IMR-90 (cell line): ENCODE data around the gene VPS37C. TPM values are rescaled to one million over a fixed set of nuclear protein-coding genes. Genes with fewer than 3 reads are reported as not detected.
A peak's percentile ranks its signal among the peaks of the same experiment; 100 is the strongest.

ENCODE experiments used
- ATAC-seq: fragments of 200-7000 bp; cut with Tn5 transposase; 2 replicates; pipeline ENCODE4 v1.9.1; 2020; ENCODE audit warnings: low read depth, mild to moderate bottlenecking, moderate library complexity
- BruUV-seq: library from RNA; stranded (reverse); fragments of 400-500 nt; replicated peaks from 2 replicates; lab custom pipeline; 2021; lab: Mats Ljungman, UMichigan
- CTCF ChIA-PET: fragments of 300-600 bp; formaldehyde crosslinking; extraction: SDS; loops from one replicate; lab custom pipeline; 2021; ENCODE audit warnings: antibody characterized with exemption; lab: Yijun Ruan, JAX
- POLR2A ChIA-PET: fragments of 300-600 bp; sonication (Branson Sonifier 250); formaldehyde crosslinking; loops from one replicate; lab custom pipeline; 2022; ENCODE audit warnings: antibody characterized with exemption; ENCODE audit not compliant: unreplicated experiment; lab: Charles Lee
- DNase-seq: peaks from one replicate; pipeline ENCODE4 v3.0.0; 2013
- H2AFZ ChIP-seq: replicated peaks from 2 replicates; pipeline ENCODE3; 2013; ENCODE audit warnings: low read length, mild to moderate bottlenecking; ENCODE audit not compliant: poor library complexity
- H2AK5ac ChIP-seq: 2 replicates; pipeline ENCODE4 v1.6.1; 2013; ENCODE audit warnings: low read depth, low read length, inconsistent platforms
- H2AK9ac ChIP-seq: replicated peaks from 2 replicates; pipeline ENCODE3; 2013; ENCODE audit warnings: mild to moderate bottlenecking, low read depth, low read length, moderate library complexity; ENCODE audit not compliant: poor library complexity
- H2BK120ac ChIP-seq: 2 replicates; pipeline ENCODE4 v1.6.1; 2013; ENCODE audit warnings: low read depth, low read length, inconsistent platforms
- H2BK15ac ChIP-seq: 3 replicates; pipeline ENCODE4 v1.6.1; 2013; ENCODE audit warnings: low read depth, low read length, inconsistent platforms
- H2BK20ac ChIP-seq: 2 replicates; pipeline ENCODE4 v1.6.1; 2013; ENCODE audit warnings: low read depth, mild to moderate bottlenecking, inconsistent platforms, low read length, moderate library complexity
- H2BK5ac ChIP-seq: 2 replicates; pipeline ENCODE4 v1.6.1; 2013; ENCODE audit warnings: mild to moderate bottlenecking, low read depth, low read length, inconsistent platforms; ENCODE audit not compliant: poor library complexity, severe bottlenecking
- H3K14ac ChIP-seq: replicated peaks from 2 replicates; pipeline ENCODE4 v1.6.1; 2013; ENCODE audit warnings: low read depth, low read length, inconsistent platforms
- H3K18ac ChIP-seq: 2 replicates; pipeline ENCODE4 v1.6.1; 2013; ENCODE audit warnings: low read depth, low read length, control low read depth
- H3K23ac ChIP-seq: 2 replicates; pipeline ENCODE4 v1.6.1; 2013; ENCODE audit warnings: low read depth, low read length, inconsistent platforms
- H3K27ac ChIP-seq: 2 replicates; pipeline ENCODE4 v1.5.1; 2013; ENCODE audit warnings: mild to moderate bottlenecking, control low read depth, low read length; ENCODE audit not compliant: insufficient read depth
- H3K27me3 ChIP-seq: 2 replicates; pipeline ENCODE4 v1.6.1; 2013; ENCODE audit warnings: low read length; ENCODE audit not compliant: control insufficient read depth, insufficient read depth
- H3K36me3 ChIP-seq: 2 replicates; pipeline ENCODE4 v1.6.1; 2013; ENCODE audit warnings: low read length, mixed read lengths; ENCODE audit not compliant: control insufficient read depth, insufficient read depth
- H3K4ac ChIP-seq: 2 replicates; pipeline ENCODE4 v1.6.1; 2013; ENCODE audit warnings: low read depth, low read length, inconsistent platforms
- H3K4me1 ChIP-seq: 2 replicates; pipeline ENCODE4 v1.6.1; 2013; ENCODE audit warnings: low read length, mixed read lengths; ENCODE audit not compliant: control insufficient read depth, insufficient read depth
- H3K4me2 ChIP-seq: 2 replicates; pipeline ENCODE4 v1.6.1; 2013; ENCODE audit warnings: low read depth, mild to moderate bottlenecking, control low read depth, low read length, moderate library complexity
- H3K4me3 ChIP-seq: 2 replicates; pipeline ENCODE4 v1.5.1; 2013; ENCODE audit warnings: low read depth, mild to moderate bottlenecking, control low read depth, low read length, moderate library complexity; ENCODE audit not compliant: insufficient read depth
- H3K56ac ChIP-seq: 2 replicates; pipeline ENCODE4 v1.6.1; 2013; ENCODE audit warnings: low read length, inconsistent platforms; ENCODE audit not compliant: insufficient read depth; ENCODE audit errors: extremely low read depth
- H3K79me1 ChIP-seq, 2 experiments: 2 replicates each; pipeline ENCODE4 v1.6.1; 2013; ENCODE audit warnings: low read length in 2 of 2, inconsistent platforms in 1 of 2, low read depth in 1 of 2
- H3K9ac ChIP-seq: 2 replicates; pipeline ENCODE4 v1.6.1; 2013; ENCODE audit warnings: low read depth, low read length, control low read depth
- H3K9me1 ChIP-seq: 2 replicates; pipeline ENCODE4 v1.6.1; 2013; ENCODE audit warnings: low read length, inconsistent platforms; ENCODE audit not compliant: insufficient read depth
- H3K9me3 ChIP-seq: 2 replicates; pipeline ENCODE4 v1.6.1; 2013; ENCODE audit warnings: low read length; ENCODE audit not compliant: control insufficient read depth, insufficient read depth
- H4K20me1 ChIP-seq: 2 replicates; pipeline ENCODE4 v1.6.1; 2013; ENCODE audit warnings: low read length, inconsistent platforms; ENCODE audit not compliant: insufficient read depth
- H4K5ac ChIP-seq: 2 replicates; pipeline ENCODE4 v1.6.1; 2013; ENCODE audit warnings: mild to moderate bottlenecking, low read depth, low read length, control low read depth
- H4K8ac ChIP-seq, 2 experiments: 2 replicates each; pipeline ENCODE4 v1.6.1; 2013; ENCODE audit warnings: low read depth in 2 of 2, low read length in 2 of 2, control low read depth in 1 of 2, inconsistent platforms in 1 of 2
- H4K91ac ChIP-seq: 2 replicates; pipeline ENCODE4 v1.6.1; 2013; ENCODE audit warnings: low read depth, low read length, inconsistent platforms; ENCODE audit not compliant: insufficient read depth
- BHLHE40 ChIP-seq: fragments of 150-350 bp; IDR thresholded peaks from 2 replicates; pipeline ENCODE4 v1.6.1; 2016; ENCODE audit warnings: mild to moderate bottlenecking, low read depth, low read length
- CEBPB ChIP-seq: IDR thresholded peaks from 2 replicates; pipeline ENCODE4 v1.6.1; 2012; ENCODE audit warnings: low read depth, low read length, improper control_type of control experiment
- CHD1 ChIP-seq: IDR thresholded peaks from 2 replicates; pipeline ENCODE4 v1.6.1; 2012; ENCODE audit warnings: low read depth, low read length, improper control_type of control experiment
- FOS ChIP-seq: fragments of 150-350 bp; IDR thresholded peaks from 2 replicates; pipeline ENCODE4 v1.6.1; 2016; ENCODE audit warnings: low read depth, low read length
- MAFK ChIP-seq: IDR thresholded peaks from 2 replicates; pipeline ENCODE4 v1.6.1; 2012; ENCODE audit warnings: low read depth, low read length, improper control_type of control experiment
- RAD21 ChIP-seq: IDR thresholded peaks from 2 replicates; pipeline ENCODE4 v1.6.1; 2012; ENCODE audit warnings: low read length, improper control_type of control experiment
- WGBS, 2 experiments: methylation state at CpG; one replicate each; pipeline versions ENCODE4 v1.1.5 to v1.1.7; 2013; ENCODE audit warnings: missing lambda C conversion rate in 2 of 2; ENCODE audit not compliant: insufficient read length in 1 of 2; ENCODE audit errors: extremely low coverage in 2 of 2; 5-methylcytosine and 5-hydroxymethylcytosine counted together
- dilution Hi-C: fragments of 300-500 bp; cut with HindIII; formaldehyde crosslinking; loops from one replicate; pipeline ENCODE4 v1.14.3; 2018; ENCODE audit warnings: low sequenced_read_pairs; ENCODE audit not compliant: unreplicated experiment
- in situ Hi-C: fragments of 300-500 bp; cut with MboI; formaldehyde crosslinking; loops from 3 replicates; pipeline ENCODE4 v1.14.3; 2019; ENCODE audit warnings: low sequenced_read_pairs, inconsistent platforms, mixed read lengths
- intact Hi-C: fragments of 100-400 bp; cut with micrococcal nuclease; formaldehyde crosslinking; loops from 2 replicates; pipeline ENCODE4 v1.10.0; 2022
- polyA plus RNA-seq, 3 experiments: library from polyadenylated mRNA; depleted of rRNA; stranded (reverse); fragments of >200 nt; gene quantifications; 2 replicates each; pipeline ENCODE4 v1.2.3, GENCODE V29; 2012; ENCODE audit warnings: low replicate concordance in 1 of 3
- total RNA-seq: library from RNA; depleted of rRNA; stranded (reverse); fragments of >200 nt; gene quantifications from 2 replicates; pipeline ENCODE4 v1.2.3, GENCODE V29; 2012

VPS37C gene
- total and polyA plus RNA-seq, 2 of the 4 experiments (the other 2 are of a cell fraction): 3.2 to 13.2 TPM

DNA sequence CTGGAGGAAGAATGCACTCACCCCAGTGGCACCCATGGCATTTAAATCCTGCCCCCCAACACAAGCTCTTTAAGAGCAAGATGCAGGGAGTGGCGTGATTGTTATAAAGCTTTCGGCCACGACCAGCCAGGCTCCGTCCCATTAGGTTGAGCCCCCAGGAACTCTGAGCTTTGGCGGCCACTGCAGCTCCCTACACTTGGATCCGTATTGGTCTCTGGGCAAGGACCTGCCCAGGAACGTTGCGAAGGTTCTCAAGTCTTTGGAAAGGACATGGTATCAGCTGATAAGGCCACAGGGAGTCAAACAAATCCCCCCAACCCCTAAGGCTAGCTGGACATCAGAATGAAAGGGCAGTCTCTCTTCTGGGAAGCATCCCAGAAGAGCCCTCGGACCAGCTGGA lies 9.3 kb upstream of the VPS37C start:
- H3K4ac ChIP-seq: no peak overlapping the region
- 83% methylated on average over 1 of the region's 9 CpGs; no CpG with 5 or more reads in 1 of the 2 experiments for WGBS, 2 experiments

More for the DNA sequence above, 9.3 kb upstream of the VPS37C start:
- no peak overlapping the region for H3K56ac ChIP-seq
- H3K9me1 ChIP-seq: no peaks in the 10 kb centered on the region
- H3K18ac ChIP-seq: no peak overlapping the region
- no peak overlapping the region for H3K4me3 ChIP-seq
- no peak overlapping the region for H4K91ac ChIP-seq
- H3K27me3 ChIP-seq: peaks cover 48% of the 10 kb centered on the region
- H2BK20ac ChIP-seq: no peak overlapping the region
- H2AK5ac ChIP-seq: no peak overlapping the region
- no peaks in the 10 kb centered on the region; the same call in none of the 2 replicates for H3K9me3 ChIP-seq
- H3K27ac ChIP-seq: no peak overlapping the region
- H4K5ac ChIP-seq: no peak overlapping the region
- no peak overlapping the region for H3K23ac ChIP-seq
- ChIA-PET POLR2A (no interaction called here), CTCF (no interaction called here)
- BruUV-seq: no TSS peak
- intact Hi-C loops: loop anchor here (5.0 kb wide), 2 partner anchors 263 to 338 kb away; partner anchors contain the start of gene PRPF19
- no peak overlapping the region for H3K4me2 ChIP-seq
- DNase-seq: no peak
- no peaks in the 10 kb centered on the region for H4K20me1 ChIP-seq
- dilution Hi-C loops: no loop called here
- no peaks in the 10 kb centered on the region for H3K79me1 ChIP-seq
- H3K4me1 ChIP-seq: no peaks in the 10 kb centered on the region
- no peak overlapping the region for H3K9ac ChIP-seq
- TF ChIP-seq BHLHE40 (no peak), FOS (no peak), CEBPB (no peak), RAD21 (no peak), MAFK (no peak), CHD1 (no peak)
- no peak overlapping the region for H2BK5ac ChIP-seq
- H2AFZ ChIP-seq: no peak overlapping the region
- in situ Hi-C loops: no loop called here
- no peak overlapping the region for H2BK15ac ChIP-seq
- no peak for ATAC-seq
- H3K36me3 ChIP-seq: no peaks in the 10 kb centered on the region
- no peak overlapping the region for H3K14ac ChIP-seq
- peak overlapping the region; percentile 59 for H2AK9ac ChIP-seq
- H2BK120ac ChIP-seq: no peak overlapping the region
- H4K8ac ChIP-seq: no peak overlapping the region
